ENCODE results near the gene MUC4.
"Not testable (repeated sequence)": the region's sequence is repeated elsewhere in the genome, so short reads cannot be mapped to it uniquely, and the experiment has no call there.

The MUC4 gene

GRCh38 chr3:195751560-195751959 is 60.2 kb downstream of the MUC4 start:
- no peak for TF ChIP-seq POLR2AphosphoS5 (IDR thresholded peaks at IDR 0.05; ENCODE audit: low read depth)
- no peak for TF ChIP-seq GABPA (IDR thresholded peaks at IDR 0.05; ENCODE audit: low read depth)
- no peak for TF ChIP-seq SPI1 (IDR thresholded peaks at IDR 0.05; ENCODE audit: borderline replicate concordance, low read depth)
- no peak for TF ChIP-seq REST (IDR thresholded peaks at IDR 0.05; ENCODE audit: insufficient replicate concordance, low read depth)
- no peak for TF ChIP-seq CTCF (IDR thresholded peaks at IDR 0.05; ENCODE audit: insufficient read depth, low read length)
- DNase-seq (ENCODE audit: low read depth in 1 of 2, low spot score in 1 of 2): no peak
- Histone ChIP-seq H3K27me3 (ENCODE audit: insufficient read depth, poor library complexity, severe bottlenecking) (no peaks in the 10 kb centered on the region), H3K27ac (replicated peaks) (no peak overlapping the region), H3K4me3 (replicated peaks; ENCODE audit: insufficient read depth, low read length) (no peak overlapping the region)

- no peak for TF ChIP-seq POLR2AphosphoS5 (IDR thresholded peaks at IDR 0.05; ENCODE audit: low read depth)
- no peak for TF ChIP-seq REST (IDR thresholded peaks at IDR 0.05; ENCODE audit: insufficient replicate concordance, low read depth)
- TF ChIP-seq GABPA (IDR thresholded peaks at IDR 0.05; ENCODE audit: low read depth): no peak
- TF ChIP-seq SPI1 (IDR thresholded peaks at IDR 0.05; ENCODE audit: borderline replicate concordance, low read depth): no peak
- no peak for TF ChIP-seq CTCF (IDR thresholded peaks at IDR 0.05; ENCODE audit: insufficient read depth, low read length)
- no peaks in the 10 kb centered on the region for H3K27me3 ChIP-seq (ENCODE audit: insufficient read depth, poor library complexity, severe bottlenecking)
- no peak overlapping the region for H3K27ac ChIP-seq (replicated peaks)
- no peak overlapping the region for H3K4me3 ChIP-seq (replicated peaks; ENCODE audit: insufficient read depth, low read length)
- DNase-seq (ENCODE audit: low read depth in 1 of 2, low spot score in 1 of 2): no peak
Observed at GRCh38 chr3:195750797-195751520, 60.8 kb downstream of the MUC4 start.

- DNase-seq (ENCODE audit: low read depth in 1 of 2, low spot score in 1 of 2); H3K27me3 ChIP-seq (ENCODE audit: insufficient read depth, poor library complexity, severe bottlenecking); H3K4me3 ChIP-seq (replicated peaks; ENCODE audit: insufficient read depth, low read length); H3K27ac ChIP-seq (replicated peaks): not testable (repeated sequence)
Observed at GRCh38 chr3:195749101-195749500, 62.6 kb downstream of the MUC4 start.

- no peak for TF ChIP-seq POLR2AphosphoS5 (IDR thresholded peaks at IDR 0.05; ENCODE audit: low read depth)
- no peak for TF ChIP-seq CTCF (IDR thresholded peaks at IDR 0.05; ENCODE audit: insufficient read depth, low read length)
- TF ChIP-seq REST (IDR thresholded peaks at IDR 0.05; ENCODE audit: insufficient replicate concordance, low read depth): no peak
- no peak for TF ChIP-seq SPI1 (IDR thresholded peaks at IDR 0.05; ENCODE audit: borderline replicate concordance, low read depth)
- TF ChIP-seq GABPA (IDR thresholded peaks at IDR 0.05; ENCODE audit: low read depth): no peak
- no peaks in the 10 kb centered on the region for H3K27me3 ChIP-seq (ENCODE audit: insufficient read depth, poor library complexity, severe bottlenecking)
- H3K27ac ChIP-seq (replicated peaks): no peak overlapping the region
- H3K4me3 ChIP-seq (replicated peaks; ENCODE audit: insufficient read depth, low read length): no peak overlapping the region
- no peak for DNase-seq (ENCODE audit: low read depth in 1 of 2, low spot score in 1 of 2)
Observed at GRCh38 chr3:195748661-195749060, 63.1 kb downstream of the MUC4 start.
